Measurements from ENCODE around the gene F10.
"Not testable (repeated sequence)": the region's sequence is repeated elsewhere in the genome, so short reads cannot be mapped to it uniquely, and the experiment has no call there.

F10 gene

DNA sequence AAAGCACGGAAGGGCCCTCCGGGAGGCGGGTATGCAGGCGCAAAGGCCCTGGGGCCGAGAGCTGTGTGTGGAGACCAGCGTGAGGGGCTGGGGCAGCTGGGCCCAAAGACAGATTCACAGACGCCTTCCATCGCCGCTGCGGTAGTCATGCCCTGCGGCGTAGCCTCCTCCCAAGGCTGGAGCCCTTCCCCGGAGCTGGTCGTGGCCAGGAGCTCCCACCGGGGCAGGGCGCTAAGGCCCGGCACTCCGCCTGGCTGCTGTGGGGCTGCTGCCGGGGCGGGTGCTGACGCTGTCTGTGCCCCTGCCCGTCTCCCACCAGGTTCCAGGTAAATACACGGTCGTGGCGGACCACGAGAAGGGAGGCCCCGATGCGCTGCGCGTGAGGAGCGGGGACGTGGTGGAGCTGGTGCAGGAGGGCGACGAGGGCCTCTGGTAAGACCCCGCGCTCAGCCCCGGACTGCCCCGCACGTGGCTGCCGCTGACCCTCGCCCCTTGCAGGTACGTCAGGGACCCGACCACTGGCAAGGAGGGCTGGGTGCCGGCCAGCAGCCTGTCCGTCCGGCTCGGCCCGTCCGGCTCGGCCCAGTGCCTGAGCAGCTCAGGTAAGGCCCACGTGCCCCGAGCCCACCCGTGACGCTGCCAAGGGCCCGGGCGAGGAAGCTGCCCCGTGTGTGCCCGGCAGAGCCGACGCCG, 26.4 kb upstream of the F10 start:
- no peak for DNase-seq (ENCODE audit: insufficient read length, low spot score)
- no peak for FAIRE-seq
- TF ChIP-seq, protein P1, sequence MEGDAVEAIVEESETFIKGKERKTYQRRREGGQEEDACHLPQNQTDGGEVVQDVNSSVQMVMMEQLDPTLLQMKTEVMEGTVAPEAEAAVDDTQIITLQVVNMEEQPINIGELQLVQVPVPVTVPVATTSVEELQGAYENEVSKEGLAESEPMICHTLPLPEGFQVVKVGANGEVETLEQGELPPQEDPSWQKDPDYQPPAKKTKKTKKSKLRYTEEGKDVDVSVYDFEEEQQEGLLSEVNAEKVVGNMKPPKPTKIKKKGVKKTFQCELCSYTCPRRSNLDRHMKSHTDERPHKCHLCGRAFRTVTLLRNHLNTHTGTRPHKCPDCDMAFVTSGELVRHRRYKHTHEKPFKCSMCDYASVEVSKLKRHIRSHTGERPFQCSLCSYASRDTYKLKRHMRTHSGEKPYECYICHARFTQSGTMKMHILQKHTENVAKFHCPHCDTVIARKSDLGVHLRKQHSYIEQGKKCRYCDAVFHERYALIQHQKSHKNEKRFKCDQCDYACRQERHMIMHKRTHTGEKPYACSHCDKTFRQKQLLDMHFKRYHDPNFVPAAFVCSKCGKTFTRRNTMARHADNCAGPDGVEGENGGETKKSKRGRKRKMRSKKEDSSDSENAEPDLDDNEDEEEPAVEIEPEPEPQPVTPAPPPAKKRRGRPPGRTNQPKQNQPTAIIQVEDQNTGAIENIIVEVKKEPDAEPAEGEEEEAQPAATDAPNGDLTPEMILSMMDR (IDR thresholded peaks at IDR 0.05; ENCODE audit: insufficient read depth, missing control alignments): no peak

DNA sequence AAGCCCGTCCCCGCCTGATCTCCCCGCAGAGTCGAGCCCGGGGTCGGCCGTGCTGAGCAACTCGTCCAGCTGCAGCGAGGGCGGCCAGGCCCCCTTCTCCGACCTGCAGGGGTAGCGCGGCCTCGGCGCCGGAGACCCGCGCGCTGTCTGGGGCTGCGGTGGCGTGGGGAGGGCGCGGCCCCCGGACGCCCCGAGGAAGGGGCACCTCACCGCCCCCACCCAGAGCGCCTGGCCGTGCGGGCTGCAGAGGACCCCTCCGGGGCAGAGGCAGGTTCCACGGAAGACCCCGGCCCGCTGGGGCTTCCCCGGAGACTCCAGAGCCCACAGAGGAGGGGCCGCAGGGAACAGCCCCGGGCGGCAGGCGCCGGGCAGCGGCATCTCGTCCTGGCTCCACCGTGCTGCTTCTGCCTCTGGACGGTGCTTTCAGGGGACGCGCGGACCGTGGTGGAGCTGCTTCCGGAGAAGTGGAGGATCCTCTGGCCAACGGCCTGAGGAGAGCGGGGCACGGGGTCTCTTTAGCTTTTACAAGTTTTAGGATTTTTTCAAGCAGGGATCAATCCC, 25.8 kb upstream of the F10 start:
- FAIRE-seq (no peak), DNase-seq (ENCODE audit: insufficient read length, low spot score) (no peak)
- TF ChIP-seq, protein P1 (IDR thresholded peaks at IDR 0.05; ENCODE audit: insufficient read depth, missing control alignments): no peak

DNA sequence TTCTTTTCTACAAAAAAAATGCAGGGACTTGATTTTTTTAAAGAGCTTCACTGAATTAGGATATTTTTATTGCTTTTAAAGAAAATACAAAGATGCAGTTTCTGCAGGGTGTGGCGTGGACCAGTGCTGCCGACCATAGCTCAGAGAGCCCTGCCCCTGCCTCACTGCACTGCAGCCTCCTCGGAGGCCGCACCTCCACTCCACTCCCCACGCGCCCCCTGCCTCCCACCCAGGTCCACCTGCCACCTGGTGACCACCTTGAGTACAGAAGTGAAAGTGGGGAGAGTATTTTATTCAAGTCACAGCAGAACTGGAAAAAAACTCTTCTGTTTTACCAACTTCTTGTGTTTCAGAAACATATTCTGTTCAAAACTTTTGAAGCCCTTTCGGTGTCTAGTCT, 24.9 kb upstream of the F10 start:
- FAIRE-seq (no peak), DNase-seq (ENCODE audit: insufficient read length, low spot score) (no peak)

DNA sequence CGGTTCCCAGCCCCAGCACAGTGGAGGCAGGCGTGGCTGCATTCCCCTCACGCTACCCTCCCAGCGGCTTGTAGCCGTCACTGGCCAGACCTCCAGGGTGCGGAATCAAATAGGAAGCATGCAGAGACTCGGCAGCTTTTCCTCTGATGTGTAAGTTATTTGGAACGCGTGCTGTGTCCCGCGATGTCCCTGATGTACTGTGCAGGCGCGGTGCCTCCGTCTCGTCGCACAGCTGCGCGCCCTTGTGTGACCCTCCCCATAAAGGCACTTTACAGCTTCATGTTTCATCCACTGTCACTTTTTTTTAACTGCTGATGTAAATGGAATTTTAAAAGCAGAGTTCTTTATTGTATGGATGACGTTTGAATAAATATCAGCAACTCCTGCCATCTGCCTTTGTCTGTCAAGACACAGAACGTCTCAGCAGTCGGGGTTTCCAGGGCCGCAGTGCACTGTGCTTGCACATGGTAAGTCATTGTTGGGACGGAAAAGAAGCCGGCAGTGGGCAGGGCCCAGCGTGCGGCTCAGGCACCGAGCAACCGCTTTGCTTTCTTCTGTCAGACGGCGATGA, 24.4 kb upstream of the F10 start:
- DNase-seq (ENCODE audit: insufficient read length, low spot score) (no peak), FAIRE-seq (no peak)
- TF ChIP-seq, protein P1 (IDR thresholded peaks at IDR 0.05; ENCODE audit: insufficient read depth, missing control alignments): no peak

More for the DNA sequence above, 24.9 kb upstream of the F10 start:
- TF ChIP-seq, protein P1 (IDR thresholded peaks at IDR 0.05; ENCODE audit: insufficient read depth, missing control alignments): no peak

DNA sequence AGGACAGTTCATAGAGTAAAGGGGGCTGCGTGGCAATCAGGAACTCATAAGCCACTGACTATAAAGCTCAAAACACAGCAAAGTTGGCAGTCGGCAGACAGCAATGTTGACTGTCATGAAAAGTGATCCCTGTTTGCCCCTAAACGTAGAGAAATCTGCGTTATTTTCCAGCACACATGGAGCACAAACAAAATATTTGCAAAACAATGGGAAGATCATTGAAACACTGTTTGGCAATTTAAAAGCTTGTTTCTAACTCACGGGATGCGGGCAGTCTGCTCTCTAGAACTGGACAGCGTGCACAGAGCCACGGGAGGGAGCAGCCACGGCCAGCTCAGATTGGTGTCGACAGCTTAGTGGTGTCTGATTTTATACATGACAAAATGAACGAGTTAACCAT, 23.5 kb upstream of the F10 start:
- DNase-seq (ENCODE audit: insufficient read length, low spot score): no peak
- TF ChIP-seq, protein P1 (IDR thresholded peaks at IDR 0.05; ENCODE audit: insufficient read depth, missing control alignments): no peak
- no peak for FAIRE-seq

DNA sequence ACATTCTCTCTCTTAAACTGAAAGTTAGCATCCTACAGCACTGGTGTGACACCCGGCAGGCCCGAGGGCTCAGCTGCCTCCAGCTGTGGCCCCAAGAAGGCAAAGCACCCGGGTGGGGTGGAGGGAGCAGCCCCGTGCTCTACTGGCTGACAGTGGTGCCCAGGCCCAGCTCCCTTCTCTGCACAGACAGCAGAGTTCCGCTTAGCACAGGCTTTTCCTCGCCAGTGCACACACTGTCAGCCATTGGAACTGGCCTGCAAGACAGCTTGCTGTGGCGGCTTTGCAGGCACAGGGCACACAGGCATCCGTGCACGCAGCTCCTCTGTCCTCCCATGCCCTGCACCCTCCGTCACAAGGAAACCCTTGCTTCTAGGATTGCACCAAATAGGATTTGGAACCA, 20.3 kb upstream of the F10 start:
- not testable (repeated sequence) for DNase-seq (ENCODE audit: insufficient read length, low spot score); FAIRE-seq

DNA sequence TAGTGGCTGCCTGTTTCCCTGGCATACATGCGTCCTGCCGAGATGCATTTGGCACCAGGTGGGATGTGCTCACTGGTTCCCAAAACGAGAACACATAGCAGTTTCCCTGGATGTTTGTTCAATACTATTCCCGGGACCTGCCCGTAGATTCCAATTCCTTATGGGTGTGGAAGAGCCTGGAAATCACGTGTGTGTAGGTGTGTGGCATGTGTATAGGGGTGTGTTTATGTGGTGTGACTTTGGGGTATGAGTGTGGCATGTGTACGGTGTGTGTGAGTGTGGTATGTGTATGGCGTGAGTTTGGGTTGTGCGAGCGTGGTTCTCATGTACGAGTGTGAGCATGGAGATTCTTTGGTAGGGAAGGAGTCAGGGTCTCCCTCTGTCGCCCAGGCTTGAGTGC, 19.9 kb upstream of the F10 start:
- FAIRE-seq (no peak), DNase-seq (ENCODE audit: insufficient read length, low spot score) (no peak)
- TF ChIP-seq, protein P1 (IDR thresholded peaks at IDR 0.05; ENCODE audit: insufficient read depth, missing control alignments): no peak

All from D721Med (cell line).